HEK293 (cell line): ENCODE measurements around the gene WDR73.

Source experiments
- GLI2 ChIP-seq: fragments of 450-650 bp; formaldehyde crosslinking; IDR thresholded peaks from 2 replicates; pipeline ENCODE4; 2017; ENCODE audit warnings: missing biosample characterization, missing genetic modification characterization, low read depth, borderline replicate concordance
- GLIS2 ChIP-seq: fragments of 450-650 bp; formaldehyde crosslinking; IDR thresholded peaks from 2 replicates; pipeline ENCODE4 v1.5.1; 2016; ENCODE audit warnings: missing biosample characterization, missing genetic modification characterization
- HOXA7 ChIP-seq: sonication (generic); formaldehyde crosslinking; IDR thresholded peaks from 2 replicates; pipeline ENCODE4 v1.8.1; 2022; ENCODE audit warnings: missing genetic modification reagents, borderline replicate concordance
- OVOL3 ChIP-seq: fragments of 450-650 bp; formaldehyde crosslinking; IDR thresholded peaks from 2 replicates; pipeline ENCODE4 v1.5.1; 2016; ENCODE audit warnings: missing biosample characterization, missing genetic modification characterization
- SP3 ChIP-seq: fragments of 450-650 bp; formaldehyde crosslinking; IDR thresholded peaks from 2 replicates; pipeline ENCODE4 v1.5.1; 2016; ENCODE audit warnings: missing biosample characterization, missing genetic modification characterization
- ZBTB17 ChIP-seq: fragments of 450-650 bp; formaldehyde crosslinking; IDR thresholded peaks from 2 replicates; pipeline ENCODE4 v1.5.1; 2016; ENCODE audit warnings: missing biosample characterization, missing genetic modification characterization
- ZBTB8A ChIP-seq: fragments of 450-650 bp; formaldehyde crosslinking; IDR thresholded peaks from 2 replicates; pipeline ENCODE4 v1.5.1; 2016; ENCODE audit warnings: missing biosample characterization, missing genetic modification characterization
- ZEB2 ChIP-seq: fragments of 450-650 bp; formaldehyde crosslinking; IDR thresholded peaks from 2 replicates; pipeline ENCODE4 v1.5.1; 2016; ENCODE audit warnings: missing biosample characterization, missing genetic modification characterization
- ZNF112 ChIP-seq: fragments of 450-650 bp; formaldehyde crosslinking; IDR thresholded peaks from 2 replicates; pipeline ENCODE4 v1.5.0; 2017; ENCODE audit warnings: missing biosample characterization, missing genetic modification characterization
- ZNF324 ChIP-seq: fragments of 450-650 bp; formaldehyde crosslinking; IDR thresholded peaks from 2 replicates; pipeline ENCODE4 v1.5.1; 2016; ENCODE audit warnings: missing biosample characterization, missing genetic modification characterization
- ZNF350 ChIP-seq: fragments of 450-650 bp; formaldehyde crosslinking; IDR thresholded peaks from 2 replicates; pipeline ENCODE4 v1.5.0; 2017; ENCODE audit warnings: missing biosample characterization, mild to moderate bottlenecking, missing genetic modification characterization
- ZNF416 ChIP-seq: fragments of 450-650 bp; formaldehyde crosslinking; IDR thresholded peaks from 2 replicates; pipeline ENCODE4 v1.5.1; 2016; ENCODE audit warnings: missing biosample characterization, missing genetic modification characterization
- ZNF473 ChIP-seq: fragments of 450-650 bp; formaldehyde crosslinking; IDR thresholded peaks from 2 replicates; pipeline ENCODE4 v1.5.1; 2017; ENCODE audit warnings: missing biosample characterization, missing genetic modification characterization
- ZNF629 ChIP-seq: fragments of 450-650 bp; formaldehyde crosslinking; IDR thresholded peaks from 2 replicates; pipeline ENCODE4 v1.5.1; 2017; ENCODE audit warnings: missing biosample characterization, missing genetic modification characterization
- ZNF792 ChIP-seq: fragments of 450-650 bp; formaldehyde crosslinking; IDR thresholded peaks from 2 replicates; pipeline ENCODE4 v1.5.1; 2016; ENCODE audit warnings: missing biosample characterization, missing genetic modification characterization
- ZSCAN23 ChIP-seq: fragments of 450-650 bp; formaldehyde crosslinking; IDR thresholded peaks from 2 replicates; pipeline ENCODE4 v1.5.1; 2016; ENCODE audit warnings: missing biosample characterization, missing genetic modification characterization
- TF ChIP-seq, protein P1 (sequence below): fragments of 450-650 bp; formaldehyde crosslinking; IDR thresholded peaks from 2 replicates; pipeline ENCODE4 v1.5.1; 2016; ENCODE audit warnings: missing biosample characterization, missing genetic modification characterization
- TF ChIP-seq, protein P2 (sequence below): fragments of 450-650 bp; IDR thresholded peaks from 2 replicates; pipeline ENCODE4 v1.5.1; 2018; ENCODE audit warnings: missing biosample characterization, missing genetic modification characterization
- TF ChIP-seq, protein P3 (sequence below): fragments of 450-650 bp; formaldehyde crosslinking; conservative IDR thresholded peaks from 2 replicates; pipeline ENCODE4 v1.5.1; 2016; ENCODE audit warnings: low read depth, missing biosample characterization, missing genetic modification characterization
- TF ChIP-seq, protein P4 (sequence below): fragments of 450-650 bp; formaldehyde crosslinking; conservative IDR thresholded peaks from 2 replicates; pipeline ENCODE4 v1.5.1; 2016; ENCODE audit warnings: low read depth, missing biosample characterization, missing genetic modification characterization
- TF ChIP-seq, protein P5 (sequence below): fragments of 450-650 bp; formaldehyde crosslinking; IDR thresholded peaks from 2 replicates; pipeline ENCODE4 v1.5.1; 2016; ENCODE audit warnings: missing biosample characterization, missing genetic modification characterization
- TF ChIP-seq, protein P6 (sequence below): fragments of 450-650 bp; IDR thresholded peaks from 2 replicates; pipeline ENCODE4 v1.5.1; 2018; ENCODE audit warnings: missing biosample characterization, mild to moderate bottlenecking, missing genetic modification characterization

Gene WDR73

DNA sequence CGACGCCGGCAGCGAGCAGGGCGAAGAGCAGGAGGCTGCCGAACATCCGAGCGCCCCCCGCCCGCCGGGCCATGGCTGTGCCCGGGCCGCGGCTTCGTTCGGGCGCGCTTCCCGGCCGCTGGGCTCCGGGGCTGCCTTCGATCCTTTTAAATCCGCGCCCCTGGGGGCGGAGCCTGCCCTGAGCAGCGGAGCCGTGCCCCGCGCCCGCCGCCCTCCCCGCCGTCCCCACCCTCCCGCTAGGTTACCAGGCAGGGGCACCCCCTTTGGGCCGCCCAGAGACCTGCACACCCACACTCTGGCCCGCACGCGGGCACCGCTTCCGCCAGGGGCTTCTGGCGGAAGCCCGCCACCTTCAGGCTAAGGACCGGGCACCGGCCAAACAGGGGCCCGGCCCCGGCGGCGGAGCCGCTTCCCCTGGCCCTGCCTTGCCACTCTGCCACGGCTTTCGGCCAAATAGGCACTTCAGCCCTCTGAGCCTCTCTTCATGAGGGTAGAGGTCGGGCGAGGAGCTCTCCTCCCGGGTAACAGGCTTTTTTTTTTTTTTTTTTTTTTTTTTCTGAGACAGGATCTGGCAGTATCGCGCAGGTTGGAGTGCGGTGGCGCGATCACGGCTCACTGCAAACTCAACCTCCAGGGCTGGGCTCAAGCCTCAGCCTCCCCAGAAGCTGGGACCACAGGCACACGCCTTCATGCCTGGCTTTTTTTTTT lies 4.2 kb upstream of the WDR73 start, which contains the start of gene NMB (continued):
- TF ChIP-seq, protein P1, sequence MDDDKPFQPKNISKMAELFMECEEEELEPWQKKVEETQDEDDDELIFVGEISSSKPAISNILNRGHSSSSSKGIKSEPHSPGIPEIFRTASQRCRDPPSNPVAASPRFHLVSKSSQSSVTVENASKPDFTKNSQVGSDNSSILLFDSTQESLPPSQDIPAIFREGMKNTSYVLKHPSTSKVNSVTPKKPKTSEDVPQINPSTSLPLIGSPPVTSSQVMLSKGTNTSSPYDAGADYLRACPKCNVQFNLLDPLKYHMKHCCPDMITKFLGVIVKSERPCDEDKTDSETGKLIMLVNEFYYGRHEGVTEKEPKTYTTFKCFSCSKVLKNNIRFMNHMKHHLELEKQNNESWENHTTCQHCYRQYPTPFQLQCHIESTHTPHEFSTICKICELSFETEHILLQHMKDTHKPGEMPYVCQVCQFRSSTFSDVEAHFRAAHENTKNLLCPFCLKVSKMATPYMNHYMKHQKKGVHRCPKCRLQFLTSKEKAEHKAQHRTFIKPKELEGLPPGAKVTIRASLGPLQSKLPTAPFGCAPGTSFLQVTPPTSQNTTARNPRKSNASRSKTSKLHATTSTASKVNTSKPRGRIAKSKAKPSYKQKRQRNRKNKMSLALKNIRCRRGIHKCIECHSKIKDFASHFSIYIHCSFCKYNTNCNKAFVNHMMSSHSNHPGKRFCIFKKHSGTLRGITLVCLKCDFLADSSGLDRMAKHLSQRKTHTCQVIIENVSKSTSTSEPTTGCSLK (tag by site-specific recombination), result no peak
- TF ChIP-seq ZEB2 (tag by site-specific recombination) (0 out of 2 replicates have a peak, but pooled peaks have one; percentile 46), ZNF473 (tag by site-specific recombination) (no peak), GLI2 (tag by site-specific recombination) (no peak), ZNF324 (tag by site-specific recombination) (no peak), SP3 (tag by site-specific recombination) (0 out of 2 replicates have a peak, but pooled peaks have one; percentile 41), HOXA7 (CRISPR knock-in tag) (no peak), ZSCAN23 (tag by site-specific recombination) (no peak), ZNF629 (tag by site-specific recombination) (no peak), ZNF112 (tag by site-specific recombination) (no peak), ZNF792 (tag by site-specific recombination) (no peak), ZNF416 (tag by site-specific recombination) (no peak), GLIS2 (tag by site-specific recombination) (peak; percentile 50; the same call in 1 of the 2 replicates), ZNF350 (no peak), ZBTB8A (tag by site-specific recombination) (peak; percentile 97), OVOL3 (tag by site-specific recombination) (no peak), ZBTB17 (tag by site-specific recombination) (peak; percentile 72)
- TF ChIP-seq, protein P2, sequence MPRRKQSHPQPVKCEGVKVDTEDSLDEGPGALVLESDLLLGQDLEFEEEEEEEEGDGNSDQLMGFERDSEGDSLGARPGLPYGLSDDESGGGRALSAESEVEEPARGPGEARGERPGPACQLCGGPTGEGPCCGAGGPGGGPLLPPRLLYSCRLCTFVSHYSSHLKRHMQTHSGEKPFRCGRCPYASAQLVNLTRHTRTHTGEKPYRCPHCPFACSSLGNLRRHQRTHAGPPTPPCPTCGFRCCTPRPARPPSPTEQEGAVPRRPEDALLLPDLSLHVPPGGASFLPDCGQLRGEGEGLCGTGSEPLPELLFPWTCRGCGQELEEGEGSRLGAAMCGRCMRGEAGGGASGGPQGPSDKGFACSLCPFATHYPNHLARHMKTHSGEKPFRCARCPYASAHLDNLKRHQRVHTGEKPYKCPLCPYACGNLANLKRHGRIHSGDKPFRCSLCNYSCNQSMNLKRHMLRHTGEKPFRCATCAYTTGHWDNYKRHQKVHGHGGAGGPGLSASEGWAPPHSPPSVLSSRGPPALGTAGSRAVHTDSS (tag by site-specific recombination), result no peak
- TF ChIP-seq, protein P3, sequence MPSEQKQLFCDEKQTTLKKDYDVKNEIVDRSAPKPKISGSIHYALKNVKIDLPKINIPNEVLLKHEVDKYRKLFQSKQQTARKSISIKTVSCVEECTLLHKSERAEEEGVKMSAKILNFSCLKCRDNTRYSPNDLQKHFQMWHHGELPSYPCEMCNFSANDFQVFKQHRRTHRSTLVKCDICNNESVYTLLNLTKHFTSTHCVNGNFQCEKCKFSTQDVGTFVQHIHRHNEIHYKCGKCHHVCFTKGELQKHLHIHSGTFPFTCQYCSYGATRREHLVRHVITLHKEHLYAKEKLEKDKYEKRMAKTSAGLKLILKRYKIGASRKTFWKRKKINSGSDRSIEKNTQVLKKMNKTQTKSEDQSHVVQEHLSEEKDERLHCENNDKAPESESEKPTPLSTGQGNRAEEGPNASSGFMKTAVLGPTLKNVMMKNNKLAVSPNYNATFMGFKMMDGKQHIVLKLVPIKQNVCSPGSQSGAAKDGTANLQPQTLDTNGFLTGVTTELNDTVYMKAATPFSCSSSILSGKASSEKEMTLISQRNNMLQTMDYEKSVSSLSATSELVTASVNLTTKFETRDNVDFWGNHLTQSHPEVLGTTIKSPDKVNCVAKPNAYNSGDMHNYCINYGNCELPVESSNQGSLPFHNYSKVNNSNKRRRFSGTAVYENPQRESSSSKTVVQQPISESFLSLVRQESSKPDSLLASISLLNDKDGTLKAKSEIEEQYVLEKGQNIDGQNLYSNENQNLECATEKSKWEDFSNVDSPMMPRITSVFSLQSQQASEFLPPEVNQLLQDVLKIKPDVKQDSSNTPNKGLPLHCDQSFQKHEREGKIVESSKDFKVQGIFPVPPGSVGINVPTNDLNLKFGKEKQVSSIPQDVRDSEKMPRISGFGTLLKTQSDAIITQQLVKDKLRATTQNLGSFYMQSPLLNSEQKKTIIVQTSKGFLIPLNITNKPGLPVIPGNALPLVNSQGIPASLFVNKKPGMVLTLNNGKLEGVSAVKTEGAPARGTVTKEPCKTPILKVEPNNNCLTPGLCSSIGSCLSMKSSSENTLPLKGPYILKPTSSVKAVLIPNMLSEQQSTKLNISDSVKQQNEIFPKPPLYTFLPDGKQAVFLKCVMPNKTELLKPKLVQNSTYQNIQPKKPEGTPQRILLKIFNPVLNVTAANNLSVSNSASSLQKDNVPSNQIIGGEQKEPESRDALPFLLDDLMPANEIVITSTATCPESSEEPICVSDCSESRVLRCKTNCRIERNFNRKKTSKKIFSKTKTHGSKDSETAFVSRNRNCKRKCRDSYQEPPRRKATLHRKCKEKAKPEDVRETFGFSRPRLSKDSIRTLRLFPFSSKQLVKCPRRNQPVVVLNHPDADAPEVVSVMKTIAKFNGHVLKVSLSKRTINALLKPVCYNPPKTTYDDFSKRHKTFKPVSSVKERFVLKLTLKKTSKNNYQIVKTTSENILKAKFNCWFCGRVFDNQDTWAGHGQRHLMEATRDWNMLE (tag by site-specific recombination), result no peak
- TF ChIP-seq, protein P4, sequence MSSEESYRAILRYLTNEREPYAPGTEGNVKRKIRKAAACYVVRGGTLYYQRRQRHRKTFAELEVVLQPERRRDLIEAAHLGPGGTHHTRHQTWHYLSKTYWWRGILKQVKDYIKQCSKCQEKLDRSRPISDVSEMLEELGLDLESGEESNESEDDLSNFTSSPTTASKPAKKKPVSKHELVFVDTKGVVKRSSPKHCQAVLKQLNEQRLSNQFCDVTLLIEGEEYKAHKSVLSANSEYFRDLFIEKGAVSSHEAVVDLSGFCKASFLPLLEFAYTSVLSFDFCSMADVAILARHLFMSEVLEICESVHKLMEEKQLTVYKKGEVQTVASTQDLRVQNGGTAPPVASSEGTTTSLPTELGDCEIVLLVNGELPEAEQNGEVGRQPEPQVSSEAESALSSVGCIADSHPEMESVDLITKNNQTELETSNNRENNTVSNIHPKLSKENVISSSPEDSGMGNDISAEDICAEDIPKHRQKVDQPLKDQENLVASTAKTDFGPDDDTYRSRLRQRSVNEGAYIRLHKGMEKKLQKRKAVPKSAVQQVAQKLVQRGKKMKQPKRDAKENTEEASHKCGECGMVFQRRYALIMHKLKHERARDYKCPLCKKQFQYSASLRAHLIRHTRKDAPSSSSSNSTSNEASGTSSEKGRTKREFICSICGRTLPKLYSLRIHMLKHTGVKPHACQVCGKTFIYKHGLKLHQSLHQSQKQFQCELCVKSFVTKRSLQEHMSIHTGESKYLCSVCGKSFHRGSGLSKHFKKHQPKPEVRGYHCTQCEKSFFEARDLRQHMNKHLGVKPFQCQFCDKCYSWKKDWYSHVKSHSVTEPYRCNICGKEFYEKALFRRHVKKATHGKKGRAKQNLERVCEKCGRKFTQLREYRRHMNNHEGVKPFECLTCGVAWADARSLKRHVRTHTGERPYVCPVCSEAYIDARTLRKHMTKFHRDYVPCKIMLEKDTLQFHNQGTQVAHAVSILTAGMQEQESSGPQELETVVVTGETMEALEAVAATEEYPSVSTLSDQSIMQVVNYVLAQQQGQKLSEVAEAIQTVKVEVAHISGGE, result peak; percentile 70
- TF ChIP-seq, protein P5, sequence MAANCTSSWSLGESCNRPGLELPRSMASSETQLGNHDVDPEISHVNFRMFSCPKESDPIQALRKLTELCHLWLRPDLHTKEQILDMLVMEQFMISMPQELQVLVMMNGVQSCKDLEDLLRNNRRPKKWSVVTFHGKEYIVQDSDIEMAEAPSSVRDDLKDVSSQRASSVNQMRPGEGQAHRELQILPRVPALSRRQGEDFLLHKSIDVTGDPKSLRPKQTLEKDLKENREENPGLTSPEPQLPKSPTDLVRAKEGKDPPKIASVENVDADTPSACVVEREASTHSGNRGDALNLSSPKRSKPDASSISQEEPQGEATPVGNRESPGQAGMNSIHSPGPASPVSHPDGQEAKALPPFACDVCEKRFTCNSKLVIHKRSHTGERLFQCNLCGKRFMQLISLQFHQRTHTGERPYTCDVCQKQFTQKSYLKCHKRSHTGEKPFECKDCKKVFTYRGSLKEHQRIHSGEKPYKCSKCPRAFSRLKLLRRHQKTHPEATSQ (tag by site-specific recombination), result no peak
- TF ChIP-seq, protein P6, sequence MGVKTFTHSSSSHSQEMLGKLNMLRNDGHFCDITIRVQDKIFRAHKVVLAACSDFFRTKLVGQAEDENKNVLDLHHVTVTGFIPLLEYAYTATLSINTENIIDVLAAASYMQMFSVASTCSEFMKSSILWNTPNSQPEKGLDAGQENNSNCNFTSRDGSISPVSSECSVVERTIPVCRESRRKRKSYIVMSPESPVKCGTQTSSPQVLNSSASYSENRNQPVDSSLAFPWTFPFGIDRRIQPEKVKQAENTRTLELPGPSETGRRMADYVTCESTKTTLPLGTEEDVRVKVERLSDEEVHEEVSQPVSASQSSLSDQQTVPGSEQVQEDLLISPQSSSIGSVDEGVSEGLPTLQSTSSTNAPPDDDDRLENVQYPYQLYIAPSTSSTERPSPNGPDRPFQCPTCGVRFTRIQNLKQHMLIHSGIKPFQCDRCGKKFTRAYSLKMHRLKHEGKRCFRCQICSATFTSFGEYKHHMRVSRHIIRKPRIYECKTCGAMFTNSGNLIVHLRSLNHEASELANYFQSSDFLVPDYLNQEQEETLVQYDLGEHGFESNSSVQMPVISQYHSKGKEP (tag by site-specific recombination), result no peak
